Umbilical cord (tissue), 2 donors: ENCODE measurements around the gene CSAG3. TPM values are rescaled to one million over a fixed set of nuclear protein-coding genes. Genes with fewer than 3 reads are reported as not detected.
"Not testable (repeated sequence)": the region's sequence is repeated elsewhere in the genome, so short reads cannot be mapped to it uniquely, and the experiment has no call there.

Experiments
- DNase-seq: peaks from one replicate; pipeline ENCODE4 v3.0.0-alpha.2; 2015; ENCODE audit warnings: low spot score
- total RNA-seq: library from RNA; depleted of rRNA; stranded (reverse); fragments of >200 nt; gene quantifications from one replicate; pipeline ENCODE4 v1.2.3, GENCODE V29; 2014; ENCODE audit warnings: low replicate concordance; ENCODE audit not compliant: insufficient read depth

The CSAG3 gene
- total RNA-seq, result not detected

GRCh38 chrX:152758918-152759317 lies at the start of gene CSAG3:
TSS of gene CSAG3 (plus strand) at chrX:152759218.
- DNase-seq, result not testable (repeated sequence)

- DNase-seq, result not testable (repeated sequence)
Measured at GRCh38 chrX:152713195-152713594, 45.8 kb upstream of the CSAG3 start.

GRCh38 chrX:152713815-152714787 lies 44.9 kb upstream of the CSAG3 start, which contains the start of gene MAGEA2B:
TSS of gene MAGEA2B (plus strand) at chrX:152714628. CDS start at chrX:152717107, 2,479 bp downstream.
- DNase-seq, result not testable (repeated sequence)

GRCh38 chrX:152725409-152725808 lies 33.6 kb upstream of the CSAG3 start:
- no peak for DNase-seq

- DNase-seq, result no peak
Measured at GRCh38 chrX:152733261-152733975, 25.6 kb upstream of the CSAG3 start, which contains the start of the genes CSAG1 and MAGEA12. TSS of gene CSAG1 (minus strand) at chrX:152733721. CDS start at chrX:152732460, 1,261 bp downstream. TSS of gene MAGEA12 (plus strand) at chrX:152733757. CDS start at chrX:152736162, 2,405 bp downstream.

GRCh38 chrX:152734143-152734858 lies 24.7 kb upstream of the CSAG3 start:
- DNase-seq, result not testable (repeated sequence)

GRCh38 chrX:152735101-152735500 lies 23.9 kb upstream of the CSAG3 start:
- DNase-seq, result no peak

- DNase-seq, result no peak
Measured at GRCh38 chrX:152735860-152736511, 23.0 kb upstream of the CSAG3 start.

GRCh38 chrX:152736528-152736927 lies 22.5 kb upstream of the CSAG3 start:
- not testable (repeated sequence) for DNase-seq

- no peak for DNase-seq
Measured at GRCh38 chrX:152738560-152738959, 20.5 kb upstream of the CSAG3 start.

GRCh38 chrX:152753686-152754650 lies 5.0 kb upstream of the CSAG3 start, which contains the start of gene MAGEA2:
TSS of gene MAGEA2 (minus strand) at chrX:152753842. CDS start at chrX:152751363, 2,479 bp downstream.
- not testable (repeated sequence) for DNase-seq

GRCh38 chrX:152754871-152755270 lies 4.1 kb upstream of the CSAG3 start:
- not testable (repeated sequence) for DNase-seq

- not testable (repeated sequence) for DNase-seq
Measured at GRCh38 chrX:152759544-152759943, 526 bp downstream of the CSAG3 start.

- not testable (repeated sequence) for DNase-seq
Measured at GRCh38 chrX:152761582-152761981, 2.6 kb downstream of the CSAG3 start.

GRCh38 chrX:152766562-152766961 lies 7.5 kb downstream of the CSAG3 start:
- DNase-seq, result not testable (repeated sequence)

- DNase-seq, result not testable (repeated sequence)
Measured at GRCh38 chrX:152769549-152770289, 10.7 kb downstream of the CSAG3 start, which contains the start of gene MAGEA6. TSS of gene MAGEA6 (minus strand) at chrX:152769689. CDS start at chrX:152767650, 2,039 bp downstream.

GRCh38 chrX:152787062-152787461 lies 28.0 kb downstream of the CSAG3 start:
- not testable (repeated sequence) for DNase-seq

GRCh38 chrX:152798945-152799344 lies 39.9 kb downstream of the CSAG3 start:
- no peak for DNase-seq
